HG03060 (cell line): ENCODE results near the gene HCCS.

Source experiments
- ATAC-seq: cut with Tn5 transposase; IDR thresholded peaks from one replicate; pipeline ENCODE4 v1.9.1; 2021; ENCODE audit warnings: low read depth, moderate number of reproducible peaks; ENCODE audit not compliant: unreplicated experiment

Gene HCCS

GRCh38 chrX:11111037-11111851, at the start of gene HCCS:
TSS of gene HCCS (plus strand) at chrX:11111332. CDS start at chrX:11112061, 729 bp downstream.
- ATAC-seq: peak; percentile 69

GRCh38 chrX:11064276-11064675, 46.9 kb upstream of the HCCS start:
- ATAC-seq: no peak

GRCh38 chrX:11064851-11065600, 46.1 kb upstream of the HCCS start:
- no peak for ATAC-seq

- no peak for ATAC-seq
Observed at GRCh38 chrX:11066812-11067211, 44.3 kb upstream of the HCCS start.

- no peak for ATAC-seq
Observed at GRCh38 chrX:11073381-11073780, 37.8 kb upstream of the HCCS start.

- ATAC-seq: no peak
Observed at GRCh38 chrX:11080741-11081305, 30.3 kb upstream of the HCCS start.

- ATAC-seq: no peak
Observed at GRCh38 chrX:11081511-11081910, 29.6 kb upstream of the HCCS start.

- no peak for ATAC-seq
Observed at GRCh38 chrX:11085305-11085704, 25.8 kb upstream of the HCCS start.

GRCh38 chrX:11089802-11090201, 21.3 kb upstream of the HCCS start:
- ATAC-seq: no peak

- no peak for ATAC-seq
Observed at GRCh38 chrX:11097933-11098332, 13.2 kb upstream of the HCCS start.

GRCh38 chrX:11099465-11099864, 11.7 kb upstream of the HCCS start:
- ATAC-seq: no peak

GRCh38 chrX:11100281-11101035, 10.7 kb upstream of the HCCS start:
- ATAC-seq: no peak

- ATAC-seq: no peak
Observed at GRCh38 chrX:11103006-11103405, 8.1 kb upstream of the HCCS start.

- no peak for ATAC-seq
Observed at GRCh38 chrX:11103751-11104150, 7.4 kb upstream of the HCCS start.

- ATAC-seq: no peak
Observed at GRCh38 chrX:11105080-11105479, 6.1 kb upstream of the HCCS start.

GRCh38 chrX:11108253-11108941, 2.7 kb upstream of the HCCS start:
- ATAC-seq: no peak

- ATAC-seq: no peak
Observed at GRCh38 chrX:11109968-11110367, 1.2 kb upstream of the HCCS start.

GRCh38 chrX:11111947-11112346, 815 bp downstream of the HCCS start:
- ATAC-seq: no peak

GRCh38 chrX:11113731-11114130, 2.6 kb downstream of the HCCS start:
- ATAC-seq: no peak

- no peak for ATAC-seq
Observed at GRCh38 chrX:11117745-11118144, 6.6 kb downstream of the HCCS start.
